ENCODE results near the gene NTN1.

NTN1 gene

DNA sequence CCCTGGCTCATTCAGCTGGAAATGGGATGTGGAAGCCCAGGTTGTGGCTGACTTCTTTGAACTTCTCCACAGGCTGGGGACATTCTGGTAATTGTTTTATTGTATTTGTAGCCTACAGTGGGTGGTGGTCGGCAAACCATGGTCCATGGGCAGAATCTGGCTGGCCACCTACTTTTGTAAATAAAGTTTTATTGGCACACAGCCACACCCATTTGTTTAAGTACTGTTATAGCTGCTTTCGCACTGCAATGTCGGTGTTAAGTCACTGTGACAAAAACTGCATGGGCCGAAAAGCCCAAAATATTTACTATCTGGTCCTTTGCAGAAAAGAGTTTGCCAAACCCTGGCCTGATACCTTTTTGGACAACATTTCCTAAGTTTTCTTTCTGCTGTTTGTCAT is 86.2 kb downstream of the NTN1 start:
- TF ChIP-seq ZFX (IDR thresholded peaks at IDR 0.05) = no peak
- TF ChIP-seq, protein P1, sequence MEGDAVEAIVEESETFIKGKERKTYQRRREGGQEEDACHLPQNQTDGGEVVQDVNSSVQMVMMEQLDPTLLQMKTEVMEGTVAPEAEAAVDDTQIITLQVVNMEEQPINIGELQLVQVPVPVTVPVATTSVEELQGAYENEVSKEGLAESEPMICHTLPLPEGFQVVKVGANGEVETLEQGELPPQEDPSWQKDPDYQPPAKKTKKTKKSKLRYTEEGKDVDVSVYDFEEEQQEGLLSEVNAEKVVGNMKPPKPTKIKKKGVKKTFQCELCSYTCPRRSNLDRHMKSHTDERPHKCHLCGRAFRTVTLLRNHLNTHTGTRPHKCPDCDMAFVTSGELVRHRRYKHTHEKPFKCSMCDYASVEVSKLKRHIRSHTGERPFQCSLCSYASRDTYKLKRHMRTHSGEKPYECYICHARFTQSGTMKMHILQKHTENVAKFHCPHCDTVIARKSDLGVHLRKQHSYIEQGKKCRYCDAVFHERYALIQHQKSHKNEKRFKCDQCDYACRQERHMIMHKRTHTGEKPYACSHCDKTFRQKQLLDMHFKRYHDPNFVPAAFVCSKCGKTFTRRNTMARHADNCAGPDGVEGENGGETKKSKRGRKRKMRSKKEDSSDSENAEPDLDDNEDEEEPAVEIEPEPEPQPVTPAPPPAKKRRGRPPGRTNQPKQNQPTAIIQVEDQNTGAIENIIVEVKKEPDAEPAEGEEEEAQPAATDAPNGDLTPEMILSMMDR (conservative IDR thresholded peaks at IDR 0.05) = no peak
- no peak overlapping the region for H3K27ac ChIP-seq

DNA sequence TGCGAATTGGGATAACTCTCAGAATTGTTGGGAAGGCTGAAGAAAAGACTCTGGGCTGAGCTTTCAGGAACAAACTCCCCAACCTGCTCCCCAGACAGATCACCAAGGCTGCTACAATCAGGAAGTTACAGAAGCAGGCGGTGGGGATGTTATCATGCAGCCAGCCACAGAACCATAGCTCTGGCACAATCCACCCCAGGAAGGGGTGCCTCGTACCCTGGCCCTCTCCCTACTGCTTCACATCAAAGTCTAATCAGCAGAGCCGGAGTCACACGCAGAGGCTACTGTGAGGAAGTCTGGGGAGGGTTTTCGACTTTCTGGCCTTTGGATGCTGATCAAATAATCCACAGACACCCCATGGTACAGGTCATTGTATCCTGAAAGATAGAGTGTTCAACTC is 86.8 kb downstream of the NTN1 start:
- no peak overlapping the region for H3K27ac ChIP-seq

DNA sequence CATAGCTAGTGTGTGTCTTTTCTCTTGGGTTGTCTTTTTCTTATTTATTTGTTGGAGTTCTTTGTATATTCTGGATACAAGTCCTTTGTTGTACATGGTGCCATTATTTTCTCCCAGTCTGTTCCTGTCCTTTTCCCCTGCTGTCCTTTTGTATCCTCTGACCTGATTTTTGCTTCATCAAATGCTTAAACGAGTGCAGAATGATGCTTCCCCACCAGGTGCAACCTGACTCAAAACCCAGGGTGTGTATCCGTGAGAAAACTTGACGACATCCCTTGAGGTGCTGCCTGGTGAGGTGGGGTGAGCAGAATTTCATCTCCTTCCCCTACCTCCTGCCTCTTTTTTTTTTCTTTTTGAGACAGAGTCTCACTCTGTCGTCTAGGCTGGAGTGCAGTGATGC is 88.6 kb downstream of the NTN1 start:
- no peak overlapping the region for H3K27ac ChIP-seq
- TF ChIP-seq, protein P1 (conservative IDR thresholded peaks at IDR 0.05) = no peak
- no peak for TF ChIP-seq ZFX (IDR thresholded peaks at IDR 0.05)

More for the DNA sequence above, 86.8 kb downstream of the NTN1 start:
- TF ChIP-seq, protein P1 (conservative IDR thresholded peaks at IDR 0.05) = no peak
- no peak for TF ChIP-seq ZFX (IDR thresholded peaks at IDR 0.05)

DNA sequence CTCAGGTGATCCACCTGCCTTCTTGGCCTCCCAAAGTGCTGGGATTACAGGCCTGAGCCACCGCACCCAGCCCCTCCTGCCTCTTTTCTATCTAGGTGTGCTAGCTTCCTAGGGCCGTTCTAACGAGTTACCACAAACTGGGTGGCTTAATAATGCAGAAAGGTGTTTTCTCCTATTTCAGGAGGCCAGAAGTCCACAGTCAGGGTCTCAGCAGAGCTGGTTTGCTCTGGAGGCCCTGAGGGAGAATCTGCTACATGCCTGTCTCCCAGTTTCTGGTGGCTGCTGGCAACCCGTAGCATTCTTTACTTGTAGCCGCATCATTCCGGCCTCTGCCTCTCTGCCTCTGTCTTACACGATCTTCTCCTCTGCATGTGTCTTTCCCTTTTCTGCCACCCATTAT is 89.2 kb downstream of the NTN1 start:
- H3K27ac ChIP-seq = no peak overlapping the region
- TF ChIP-seq, protein P1 (conservative IDR thresholded peaks at IDR 0.05) = no peak
- no peak for TF ChIP-seq ZFX (IDR thresholded peaks at IDR 0.05)

DNA sequence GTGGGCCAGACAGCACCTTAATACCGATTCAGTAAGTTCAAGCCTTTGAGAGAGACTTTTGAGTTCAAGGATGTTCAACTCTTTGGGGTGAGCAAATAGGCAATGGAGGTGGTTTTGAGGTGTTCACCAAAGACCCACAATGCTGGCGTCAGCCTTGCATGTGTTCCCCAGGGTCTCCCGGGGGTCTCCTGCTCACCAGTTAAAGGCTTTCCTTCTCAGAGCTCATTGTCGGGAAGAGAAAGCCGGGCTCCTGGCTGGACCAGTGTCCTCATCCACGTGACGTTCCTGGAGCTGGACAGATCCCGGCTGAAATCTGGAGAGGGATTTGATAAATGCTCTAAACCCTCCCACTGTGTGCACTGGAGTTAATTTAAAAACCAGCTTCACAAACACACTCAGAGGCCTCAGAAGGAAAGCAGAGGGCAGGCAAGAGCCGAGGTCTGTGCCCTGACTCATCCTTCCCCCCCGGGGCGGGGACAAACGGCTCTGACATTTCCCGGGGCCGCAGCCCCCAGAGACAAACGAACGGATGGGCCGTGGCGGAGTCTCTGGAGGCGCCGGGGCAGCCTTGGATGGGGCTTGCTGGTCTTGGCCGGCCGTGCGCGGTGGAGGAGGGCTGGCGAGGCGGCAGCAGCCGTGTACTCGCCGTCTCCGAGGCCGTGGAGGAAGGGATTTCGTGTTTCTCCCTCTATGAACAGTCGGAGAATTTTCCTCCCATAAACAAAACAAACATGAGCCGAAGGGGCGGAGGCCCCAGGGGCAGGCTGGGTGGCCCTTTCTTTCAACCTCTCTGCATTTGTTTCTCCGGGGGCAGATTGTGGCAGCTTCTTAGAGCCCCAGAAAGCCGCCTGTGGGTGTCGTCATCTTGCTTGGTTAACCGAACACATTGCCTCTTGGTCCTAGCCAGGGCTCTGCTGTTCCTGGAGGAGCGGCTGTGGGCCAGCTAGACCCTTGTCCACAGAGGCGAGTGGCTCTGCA is 94.2 kb downstream of the NTN1 start:
- no peak overlapping the region for H3K27ac ChIP-seq
- no peak for TF ChIP-seq ZFX (IDR thresholded peaks at IDR 0.05)
- TF ChIP-seq, protein P1 (conservative IDR thresholded peaks at IDR 0.05) = no peak

DNA sequence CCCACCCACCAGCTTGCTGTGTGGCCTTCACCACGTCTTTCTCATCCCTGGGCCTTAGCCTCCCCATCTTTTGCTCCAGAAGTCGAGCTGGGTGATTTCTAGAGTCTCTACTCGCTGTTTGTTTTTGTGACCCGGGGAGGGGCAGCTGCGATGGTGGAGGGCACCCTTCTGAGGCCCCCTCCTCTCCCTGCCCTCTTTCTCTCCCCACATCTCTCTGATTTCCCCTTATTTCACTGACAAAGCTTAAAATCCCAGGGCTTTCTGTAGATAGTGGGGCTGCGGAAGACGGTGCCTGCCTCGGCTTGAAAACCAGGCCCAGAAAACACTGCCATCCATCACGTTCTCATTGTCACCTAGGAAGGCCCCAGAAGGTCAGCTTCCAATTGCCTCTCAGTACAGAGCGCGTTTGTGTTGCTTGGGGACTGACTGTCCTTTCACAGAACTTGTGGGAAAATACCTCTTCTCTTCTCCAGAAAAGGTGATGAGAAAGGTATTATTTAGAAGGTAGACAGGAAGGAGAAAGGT is 95.1 kb downstream of the NTN1 start:
- no peak for TF ChIP-seq ZFX (IDR thresholded peaks at IDR 0.05)
- TF ChIP-seq, protein P1 (conservative IDR thresholded peaks at IDR 0.05) = no peak

DNA sequence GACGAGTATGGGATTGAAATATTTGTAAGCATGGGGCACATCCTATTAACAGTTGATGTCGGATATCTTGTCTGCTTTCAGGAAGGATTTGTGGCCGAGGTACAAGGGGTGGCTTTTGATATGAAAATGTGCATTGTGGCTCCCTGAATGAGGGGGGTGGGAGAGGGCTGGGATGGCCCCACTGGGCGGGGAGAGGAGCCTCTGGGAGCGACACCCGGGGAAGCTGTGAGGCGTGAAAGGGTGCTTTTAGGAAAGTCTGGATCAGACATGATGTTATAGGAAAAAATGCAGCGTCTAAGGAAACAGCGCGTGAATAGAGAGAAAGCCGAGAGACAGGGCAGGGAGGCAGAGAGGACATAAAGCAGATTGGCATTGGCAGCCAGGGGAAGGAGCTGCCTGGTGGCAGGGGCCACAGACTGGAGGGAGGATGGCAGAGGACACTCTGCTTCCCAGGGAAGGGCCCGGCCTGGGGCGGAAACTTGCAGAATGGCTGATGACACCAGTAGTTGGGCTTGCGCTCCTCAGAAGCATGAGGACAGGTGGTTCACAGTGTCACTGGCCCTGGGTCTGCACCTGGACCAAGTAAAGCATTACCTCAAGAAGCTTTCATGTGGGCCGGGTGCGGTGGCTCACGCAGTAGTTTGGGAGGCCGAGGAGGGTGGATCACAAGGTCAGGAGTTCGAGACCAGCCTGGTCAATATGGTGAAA is 95.7 kb downstream of the NTN1 start:
- H3K27ac ChIP-seq = no peak overlapping the region
- TF ChIP-seq, protein P1 (conservative IDR thresholded peaks at IDR 0.05) = no peak
- no peak for TF ChIP-seq ZFX (IDR thresholded peaks at IDR 0.05)

More for the DNA sequence above, 95.1 kb downstream of the NTN1 start:
- H3K27ac ChIP-seq = no peak overlapping the region

All from C4-2B (cell line).